Activated T-helper 1 cell treated with anti-CD3 and anti-CD28 coated beads, Interleukin-12 subunit alpha, Interleukin-12 subunit beta, Interleukin-2, Interleukin-4 antibody, amounts not matched to agents 30 ng/mL and 10 ng/mL and 1 ng/mL, durations not matched to agents 14 hours and 24 hours and 36 hours (primary cell): ENCODE results near the gene APBA3. TPM values are rescaled to one million over a fixed set of nuclear protein-coding genes. Genes with fewer than 3 reads are reported as not detected.

Source experiments
- DNase-seq: peaks from one replicate; pipeline ENCODE4 v3.0.0; 2021; ENCODE audit warnings: low spot score
- H3K27ac Mint-ChIP-seq: one replicate; pipeline ENCODE4 v1.8.0; 2021; ENCODE audit warnings: mild to moderate bottlenecking, mixed read lengths
- H3K27me3 Mint-ChIP-seq: one replicate; pipeline ENCODE4 v1.8.0; 2022; ENCODE audit warnings: mild to moderate bottlenecking, moderate library complexity, mixed read lengths; ENCODE audit not compliant: insufficient read depth
- H3K36me3 Mint-ChIP-seq: one replicate; pipeline ENCODE4 v1.8.0; 2021; ENCODE audit warnings: low read depth, mixed read lengths
- H3K4me1 Mint-ChIP-seq: one replicate; pipeline ENCODE4 v1.8.0; 2021; ENCODE audit warnings: low read depth, mixed read lengths
- H3K4me3 Mint-ChIP-seq: one replicate; pipeline ENCODE4 v1.8.0; 2021; ENCODE audit warnings: mild to moderate bottlenecking, moderate library complexity, mixed read lengths
- H3K9me3 Mint-ChIP-seq: one replicate; pipeline ENCODE4 v1.8.0; 2021; ENCODE audit warnings: mixed read lengths
- intact Hi-C: fragments of 100-400 bp; cut with micrococcal nuclease; formaldehyde crosslinking; loops from one replicate; pipeline ENCODE4 v1.15.1; 2024
- total RNA-seq: library from RNA; stranded (reverse); gene quantifications from 2 replicates; pipeline ENCODE4 v1.2.3, GENCODE V29; 2022

APBA3 gene
- total RNA-seq, 1 donor from 2014 or later, result 48.9 TPM

DNA sequence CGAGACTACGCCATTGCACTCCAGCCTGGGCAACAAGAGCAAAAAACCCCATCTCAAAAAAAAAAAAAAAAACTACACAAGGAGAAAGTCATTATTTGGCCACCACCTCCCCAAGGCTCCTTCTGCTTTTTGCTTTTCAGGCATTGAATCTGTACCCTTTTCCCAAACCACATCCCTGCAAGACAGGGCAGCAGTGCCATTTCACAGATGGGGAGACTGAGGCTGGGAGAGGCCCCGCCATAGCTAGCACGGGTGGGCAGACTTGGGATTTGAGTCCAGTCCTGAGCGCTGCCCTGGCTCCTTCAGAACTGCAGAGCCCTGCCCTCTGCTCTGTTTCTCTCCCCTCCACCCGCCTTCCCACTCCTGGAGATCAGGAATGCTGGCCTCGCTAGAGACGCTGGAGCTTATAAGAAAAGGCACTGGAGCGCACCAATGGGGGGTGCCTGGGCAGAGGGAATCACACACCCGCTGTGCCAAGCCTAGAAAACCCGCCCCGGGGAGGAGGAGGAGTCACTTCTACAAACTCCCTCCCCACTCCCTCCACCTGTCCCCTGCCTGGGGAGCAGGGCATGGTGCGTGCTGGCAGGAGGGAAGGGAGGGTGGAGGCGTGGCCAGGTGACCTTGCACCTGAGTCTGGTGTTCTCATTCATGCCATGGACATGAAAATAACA, 35.7 kb downstream of the APBA3 start:
- DNase-seq, result no peak
- no peaks in the 10 kb centered on the region for H3K36me3 Mint-ChIP-seq
- no peaks in the 10 kb centered on the region for H3K4me1 Mint-ChIP-seq
- peaks cover 27% of the 10 kb centered on the region for H3K27me3 Mint-ChIP-seq
- H3K4me3 Mint-ChIP-seq, result no peak overlapping the region
- no peak overlapping the region for H3K27ac Mint-ChIP-seq
- no peaks in the 10 kb centered on the region for H3K9me3 Mint-ChIP-seq
- intact Hi-C loops, result no loop called here

DNA sequence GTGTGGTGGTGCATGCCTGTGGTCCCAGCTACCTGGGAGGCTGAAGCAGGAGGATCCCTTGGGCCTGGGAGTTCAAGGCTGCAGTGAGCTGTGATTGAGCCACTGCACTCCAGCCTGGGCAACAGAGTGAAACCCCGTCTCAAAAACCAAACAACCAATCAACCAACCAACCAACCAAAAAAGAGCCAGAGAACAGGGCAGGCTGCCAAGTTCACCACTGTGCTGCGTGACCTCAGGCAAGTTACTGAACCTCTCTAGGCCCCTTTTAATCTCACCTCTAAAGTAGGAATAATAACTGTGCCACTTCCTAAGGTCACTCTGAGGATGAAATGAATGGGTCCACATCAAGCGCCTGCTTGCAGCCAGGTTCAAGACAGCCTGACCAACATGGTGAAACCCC, 36.4 kb downstream of the APBA3 start:
- Mint-ChIP-seq H3K27ac (no peak overlapping the region), H3K4me1 (no peaks in the 10 kb centered on the region), H3K36me3 (no peaks in the 10 kb centered on the region), H3K27me3 (peaks cover 33% of the 10 kb centered on the region), H3K9me3 (no peaks in the 10 kb centered on the region), H3K4me3 (no peak overlapping the region)
- intact Hi-C loops, result no loop called here
- DNase-seq, result no peak

DNA sequence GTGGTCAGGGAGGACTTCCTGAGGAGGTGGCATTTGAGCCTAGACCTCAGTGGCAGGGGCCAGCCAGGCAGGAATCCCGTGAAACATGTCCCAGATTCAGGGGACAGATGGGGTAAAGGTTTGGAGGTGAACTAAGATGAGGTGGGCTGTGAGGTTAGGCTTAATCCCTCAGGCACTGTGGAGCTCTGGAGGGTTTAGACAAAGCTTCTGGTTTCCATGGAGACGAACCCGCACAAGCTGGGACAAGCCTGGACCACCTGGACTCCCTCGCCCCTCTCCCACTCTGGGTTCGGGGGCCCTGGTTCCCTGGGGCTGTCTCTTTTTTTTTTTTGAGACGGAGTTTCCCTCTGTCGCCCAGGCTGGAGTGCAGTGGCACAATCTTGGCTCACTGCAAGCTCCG, 37.6 kb downstream of the APBA3 start:
- Mint-ChIP-seq H3K36me3 (no peaks in the 10 kb centered on the region), H3K4me1 (no peaks in the 10 kb centered on the region), H3K9me3 (no peaks in the 10 kb centered on the region), H3K27ac (no peak overlapping the region), H3K4me3 (no peak overlapping the region), H3K27me3 (peaks cover 40% of the 10 kb centered on the region)
- DNase-seq, result no peak
- intact Hi-C loops, result loop anchor here (5.0 kb wide), 1 partner anchor 98 kb away; no protein-coding TSS in a partner anchor

DNA sequence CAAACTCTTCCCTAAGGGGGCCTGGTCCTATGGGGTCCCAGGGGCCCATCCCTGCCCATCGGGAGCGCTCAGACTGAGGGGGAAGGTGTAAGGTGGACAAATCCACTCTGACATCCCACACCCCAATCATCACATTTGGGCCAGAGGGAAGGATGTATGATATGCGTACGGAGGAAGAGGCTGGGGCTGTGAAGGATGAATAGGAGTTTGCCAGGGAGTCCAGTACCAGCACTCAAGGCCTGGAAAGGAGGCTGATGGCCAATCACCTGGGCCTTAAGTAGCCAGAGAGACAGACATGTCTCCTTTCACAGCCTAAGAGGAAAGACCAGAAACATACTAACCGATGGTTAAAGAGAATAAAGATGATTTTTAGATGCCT, 38.4 kb downstream of the APBA3 start:
- Mint-ChIP-seq H3K27ac (no peak overlapping the region), H3K36me3 (no peaks in the 10 kb centered on the region), H3K9me3 (no peaks in the 10 kb centered on the region), H3K4me1 (no peaks in the 10 kb centered on the region), H3K4me3 (no peak overlapping the region), H3K27me3 (peaks cover 40% of the 10 kb centered on the region)
- DNase-seq, result no peak
- intact Hi-C loops, result loop anchor here (5.0 kb wide), 1 partner anchor 99 kb away; no protein-coding TSS in a partner anchor

DNA sequence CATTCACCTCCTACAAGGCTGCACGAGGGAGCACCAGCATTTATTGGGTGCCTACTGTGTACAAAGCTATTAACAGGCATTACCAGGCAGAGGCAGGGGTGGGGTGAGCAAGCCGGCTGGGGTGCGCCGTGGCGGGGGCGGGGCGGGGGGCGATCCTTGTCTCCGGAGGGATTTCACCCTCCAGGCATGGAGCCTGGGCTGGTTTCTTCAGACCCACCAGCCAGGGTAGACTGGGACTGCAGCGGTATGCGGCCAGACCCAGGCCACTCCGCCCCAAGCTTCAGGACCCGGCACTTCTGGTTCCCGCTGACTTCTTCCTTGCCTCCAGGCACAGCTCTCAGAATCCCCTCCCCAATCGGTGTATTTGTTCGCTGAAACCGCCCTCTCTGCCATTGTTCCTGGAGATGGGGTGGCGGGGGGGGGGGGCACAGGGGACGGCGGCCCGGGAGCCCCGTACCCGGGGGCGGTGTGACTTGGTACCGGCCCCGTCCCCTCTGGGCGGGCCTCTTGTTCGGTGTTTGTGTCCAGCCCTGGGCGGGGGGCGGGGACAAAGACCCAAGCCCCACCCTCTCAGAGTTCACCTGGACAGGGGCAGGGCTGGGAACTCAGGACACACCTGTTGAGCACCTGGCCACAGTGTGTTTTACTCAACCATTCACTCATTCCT, 38.9 kb downstream of the APBA3 start:
- peaks cover 40% of the 10 kb centered on the region for H3K27me3 Mint-ChIP-seq
- H3K36me3 Mint-ChIP-seq, result no peaks in the 10 kb centered on the region
- H3K4me1 Mint-ChIP-seq, result no peaks in the 10 kb centered on the region
- no peak for DNase-seq
- intact Hi-C loops, result loop anchor here (5.0 kb wide), 1 partner anchor 100 kb away; no protein-coding TSS in a partner anchor
- no peaks in the 10 kb centered on the region for H3K9me3 Mint-ChIP-seq
- H3K27ac Mint-ChIP-seq, result no peak overlapping the region
- H3K4me3 Mint-ChIP-seq, result no peak overlapping the region

DNA sequence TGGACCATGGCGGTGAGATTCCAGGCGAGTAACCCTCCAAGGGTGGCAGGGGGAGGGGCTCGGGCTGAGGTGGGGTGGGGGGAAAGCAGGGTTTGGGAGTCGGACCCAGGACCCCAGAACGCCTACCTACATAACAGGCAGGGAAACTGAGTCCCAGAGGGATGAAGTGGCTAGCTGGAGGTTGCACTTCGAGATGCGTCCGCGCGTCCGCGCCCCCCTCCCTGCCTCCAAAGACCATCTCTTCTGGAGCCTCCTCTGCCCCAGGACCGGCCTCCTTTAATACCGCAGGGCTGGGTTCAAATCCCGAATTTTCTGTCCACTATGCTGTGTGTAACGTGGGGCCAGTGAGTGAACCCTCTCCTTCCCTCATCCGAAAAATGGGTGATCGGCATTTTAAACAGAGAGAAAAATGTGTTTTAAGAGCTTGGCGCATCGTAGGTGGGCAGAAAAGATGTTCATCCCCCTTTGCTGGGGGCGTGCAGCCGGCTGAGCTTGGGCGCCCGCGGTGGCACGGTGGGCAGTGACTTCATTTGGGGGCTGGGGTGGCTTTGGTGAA, 39.5 kb downstream of the APBA3 start:
- H3K36me3 Mint-ChIP-seq, result no peaks in the 10 kb centered on the region
- H3K27me3 Mint-ChIP-seq, result peaks cover 40% of the 10 kb centered on the region
- H3K9me3 Mint-ChIP-seq, result no peaks in the 10 kb centered on the region
- H3K4me1 Mint-ChIP-seq, result no peaks in the 10 kb centered on the region
- no peak overlapping the region for H3K27ac Mint-ChIP-seq
- intact Hi-C loops, result loop anchor here (1.0 to 5.0 kb wide), 3 partner anchors 39 to 150 kb away; partner anchors contain the start of genes APBA3 and HMG20B
- DNase-seq, result no peak
- H3K4me3 Mint-ChIP-seq, result no peak overlapping the region

DNA sequence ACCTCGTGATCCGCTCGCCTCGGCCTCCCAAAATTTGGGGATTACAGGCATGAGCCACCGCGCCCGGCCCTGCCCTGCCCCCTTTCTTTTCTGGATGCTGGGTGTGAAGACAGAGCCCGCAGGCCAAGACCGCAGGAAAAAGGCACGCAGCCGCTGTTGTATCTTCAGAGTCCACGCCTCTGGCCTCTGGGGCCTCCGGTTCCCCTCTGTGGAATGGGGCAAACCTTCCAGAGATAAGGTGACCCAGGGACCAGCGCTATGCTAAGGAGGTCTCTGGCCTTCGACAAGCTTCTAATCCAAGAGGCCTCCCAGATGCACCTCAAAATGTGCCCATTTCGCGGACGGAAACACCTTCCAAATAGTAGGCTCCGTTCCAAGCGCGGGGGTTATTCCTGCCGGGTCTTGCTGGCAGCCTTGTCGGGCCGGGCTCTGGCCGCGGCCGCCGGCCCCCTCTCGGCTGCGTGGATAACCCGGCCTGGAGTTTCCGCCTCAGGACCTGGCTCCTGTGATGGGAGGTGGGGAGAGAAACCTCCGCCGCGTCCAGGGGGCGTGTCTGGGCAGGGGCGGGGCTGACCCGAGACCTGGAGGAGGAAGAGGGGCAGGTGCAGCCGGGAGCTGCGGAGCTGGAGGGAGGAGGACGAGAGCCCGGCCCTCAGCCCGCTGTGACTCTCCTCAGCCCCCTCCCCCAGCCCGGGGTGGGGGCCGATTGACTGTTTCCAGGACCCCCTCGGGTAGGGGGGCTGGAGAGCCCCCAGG, 40.2 kb downstream of the APBA3 start:
- peak; percentile 81 for DNase-seq
- H3K9me3 Mint-ChIP-seq, result no peaks in the 10 kb centered on the region
- no peaks in the 10 kb centered on the region for H3K4me1 Mint-ChIP-seq
- no peaks in the 10 kb centered on the region for H3K36me3 Mint-ChIP-seq
- intact Hi-C loops, result loop anchor here (1.0 to 5.0 kb wide), 3 partner anchors 40 to 149 kb away; partner anchors contain the start of genes APBA3 and HMG20B
- H3K27ac Mint-ChIP-seq, result no peak overlapping the region
- H3K27me3 Mint-ChIP-seq, result peaks cover 40% of the 10 kb centered on the region
- H3K4me3 Mint-ChIP-seq, result no peak overlapping the region

DNA sequence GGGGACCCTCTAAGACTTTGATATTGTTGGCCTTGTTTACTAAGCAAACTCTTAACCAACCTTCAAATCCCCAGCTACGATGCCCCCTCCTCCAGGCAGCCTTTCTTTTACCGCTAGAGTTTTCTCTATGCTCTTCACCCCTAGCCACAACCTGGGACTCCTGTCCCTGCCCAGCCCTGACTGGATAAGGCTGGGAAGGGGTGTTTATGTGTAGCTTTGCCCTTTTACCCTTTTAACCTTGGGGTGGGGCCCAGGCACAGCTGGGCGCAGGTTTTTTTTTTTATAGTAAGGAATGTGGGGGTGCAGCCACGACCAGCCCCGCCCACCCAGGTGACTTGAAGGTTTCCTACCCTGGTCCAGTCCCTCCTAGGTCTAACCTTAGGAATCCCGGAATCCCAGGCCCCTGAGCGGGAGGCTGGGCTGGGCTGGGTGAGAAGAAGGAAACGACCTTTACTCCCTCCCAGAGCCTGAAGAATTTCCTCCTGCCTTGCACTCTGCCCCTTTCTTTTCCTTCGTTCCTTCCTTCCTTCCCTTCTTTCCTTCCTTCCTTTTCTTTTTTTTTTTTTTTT, 41.1 kb downstream of the APBA3 start:
- Mint-ChIP-seq H3K27me3 (peaks cover 40% of the 10 kb centered on the region), H3K4me1 (no peaks in the 10 kb centered on the region), H3K4me3 (no peak overlapping the region), H3K9me3 (no peaks in the 10 kb centered on the region), H3K27ac (no peak overlapping the region), H3K36me3 (no peaks in the 10 kb centered on the region)
- intact Hi-C loops, result loop anchor here (5.0 kb wide), 1 partner anchor 102 kb away; no protein-coding TSS in a partner anchor
- no peak for DNase-seq

DNA sequence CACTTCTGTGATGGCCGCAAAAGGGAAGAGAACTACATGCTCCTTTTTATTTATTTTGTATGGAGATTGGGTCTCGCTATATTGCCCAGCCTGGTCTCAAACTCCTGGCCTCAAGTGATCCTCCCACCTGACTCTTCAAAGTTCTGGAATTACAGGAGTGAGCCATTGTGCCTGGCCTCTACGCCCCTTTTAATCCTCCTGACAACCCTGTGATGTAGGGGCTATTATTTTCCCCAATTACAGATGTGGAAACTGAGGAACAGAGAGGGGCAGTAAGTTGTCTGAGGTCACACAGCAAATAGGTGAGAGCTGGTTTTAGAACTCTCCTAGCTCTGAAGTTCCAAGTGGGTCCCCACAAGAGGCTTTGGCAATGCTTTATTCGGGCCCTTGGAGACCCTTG, 41.6 kb downstream of the APBA3 start:
- no peaks in the 10 kb centered on the region for H3K36me3 Mint-ChIP-seq
- DNase-seq, result no peak
- H3K4me3 Mint-ChIP-seq, result no peak overlapping the region
- no peaks in the 10 kb centered on the region for H3K9me3 Mint-ChIP-seq
- H3K27me3 Mint-ChIP-seq, result peaks cover 38% of the 10 kb centered on the region
- H3K4me1 Mint-ChIP-seq, result no peaks in the 10 kb centered on the region
- intact Hi-C loops, result loop anchor here (5.0 kb wide), 1 partner anchor 102 kb away; no protein-coding TSS in a partner anchor
- no peak overlapping the region for H3K27ac Mint-ChIP-seq

DNA sequence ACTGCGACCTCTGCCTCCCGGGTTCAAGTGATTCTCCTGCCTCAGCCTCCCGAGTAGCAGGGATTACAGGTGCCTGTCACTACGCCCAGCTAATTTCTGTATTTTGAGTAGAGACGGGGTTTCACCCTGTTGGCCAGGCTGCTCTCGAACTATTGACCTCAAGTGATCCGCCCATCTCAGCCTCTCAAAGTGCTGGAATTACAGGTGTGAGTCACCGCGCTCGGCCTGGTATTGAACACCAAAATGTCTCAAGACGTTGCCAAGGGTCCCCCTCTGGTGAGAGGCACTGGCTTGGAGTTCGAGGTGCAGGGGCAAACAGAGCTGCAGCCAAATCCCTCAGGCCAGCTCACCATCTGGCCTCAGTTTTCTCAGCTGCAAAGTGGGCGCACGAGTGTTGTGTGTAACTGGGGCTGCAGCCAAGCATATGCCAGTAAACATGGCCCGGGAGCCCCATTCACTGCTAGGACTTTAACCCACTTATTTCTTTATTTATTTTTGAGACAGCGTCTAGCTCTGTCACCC, 45.3 kb downstream of the APBA3 start:
- DNase-seq, result no peak
- Mint-ChIP-seq H3K27me3 (peaks cover 23% of the 10 kb centered on the region), H3K4me3 (no peak overlapping the region), H3K9me3 (no peaks in the 10 kb centered on the region), H3K27ac (no peak overlapping the region), H3K4me1 (no peaks in the 10 kb centered on the region), H3K36me3 (no peaks in the 10 kb centered on the region)
- intact Hi-C loops, result no loop called here

DNA sequence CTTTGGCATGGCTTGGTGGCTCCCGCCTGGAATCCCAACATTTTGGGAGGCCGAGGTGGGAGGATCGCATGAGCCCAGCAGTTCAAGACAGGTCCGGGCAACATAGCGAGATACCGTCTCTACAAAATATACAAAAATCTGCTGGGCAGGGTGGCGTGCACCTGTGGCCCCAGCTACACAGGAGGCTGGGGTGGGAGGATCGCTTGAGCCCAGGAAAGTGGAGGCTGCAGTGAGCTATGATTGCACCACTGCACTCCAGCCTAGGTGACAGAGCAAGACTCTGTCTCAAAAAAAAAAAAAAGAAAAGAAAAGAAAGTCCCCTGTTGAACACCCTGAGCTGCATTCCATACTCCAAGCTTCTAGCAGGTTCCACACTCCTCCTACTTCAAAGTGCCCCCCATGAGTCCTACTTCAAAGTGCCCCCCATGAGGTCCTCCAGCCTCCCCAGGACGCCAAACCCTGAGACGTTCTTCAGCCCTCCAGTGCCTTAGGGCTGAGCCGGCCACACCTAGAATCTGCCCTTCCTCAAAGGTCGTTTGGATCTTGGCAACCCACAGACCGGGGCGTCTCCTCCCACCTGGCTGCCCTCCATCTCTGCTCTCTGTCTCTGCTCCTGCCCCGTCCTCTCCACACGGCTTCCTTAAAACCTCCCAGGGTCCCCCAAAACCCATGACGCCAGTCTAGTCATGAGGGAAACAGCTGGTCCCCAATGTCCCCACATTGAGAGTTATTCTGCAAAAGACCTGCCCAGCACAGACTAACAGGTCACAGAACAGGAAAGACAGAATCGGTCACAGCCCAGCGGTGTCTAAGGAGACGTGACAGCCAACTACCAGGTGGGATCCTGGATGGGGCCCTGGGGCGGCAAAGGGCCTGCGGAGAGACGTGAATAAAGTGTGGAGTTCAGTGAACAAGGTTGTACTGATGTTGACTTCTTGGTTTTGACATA, 48.6 kb downstream of the APBA3 start:
- H3K4me1 Mint-ChIP-seq, result no peaks in the 10 kb centered on the region
- H3K27ac Mint-ChIP-seq, result no peak overlapping the region
- H3K9me3 Mint-ChIP-seq, result no peaks in the 10 kb centered on the region
- H3K36me3 Mint-ChIP-seq, result no peaks in the 10 kb centered on the region
- H3K27me3 Mint-ChIP-seq, result peaks cover 12% of the 10 kb centered on the region
- H3K4me3 Mint-ChIP-seq, result no peak overlapping the region
- no peak for DNase-seq
- intact Hi-C loops, result no loop called here
